Breast epithelium (tissue), 4 donors: ENCODE data around the gene PTPRU. TPM values are rescaled to one million over a fixed set of nuclear protein-coding genes. Genes with fewer than 3 reads are reported as not detected.

Experiments used
- DNase-seq, 2 donors: peaks; one replicate each; pipeline ENCODE4 v3.0.0-alpha.2; 2019; ENCODE audit warnings: low spot score in 2 of 2
- H3K27ac ChIP-seq, 2 donors: fragments of 200-600 bp; sonication (generic) in 1 of 2; one replicate each; pipeline ENCODE4 v1.5.1; 2016 to 2019; ENCODE audit warnings: mild to moderate bottlenecking in 1 of 2
- H3K27me3 ChIP-seq, 2 donors: fragments of 200-600 bp; sonication (generic) in 1 of 2; one replicate each; pipeline versions ENCODE4 v1.5.1 to v1.6.0; 2017 to 2019; ENCODE audit warnings: control low read depth in 1 of 2, mild to moderate bottlenecking in 1 of 2
- H3K36me3 ChIP-seq: fragments of 200-600 bp; one replicate; pipeline ENCODE4 v1.5.1; 2019
- H3K4me1 ChIP-seq, 2 donors: fragments of 200-600 bp; sonication (generic); one replicate each; pipeline ENCODE4 v1.5.1; 2016 to 2019; ENCODE audit warnings: control low read depth in 1 of 2
- H3K4me3 ChIP-seq, 3 donors: fragments of 200-600 bp; sonication (generic); 1 replicate in 2 of 3; 2 replicates in 1 of 3; pipeline ENCODE4 v1.5.1; 2016 to 2019; ENCODE audit warnings: mild to moderate bottlenecking in 3 of 3, moderate library complexity in 2 of 3
- H3K9me3 ChIP-seq, 2 donors: fragments of 200-600 bp; sonication (generic) in 1 of 2; one replicate each; pipeline ENCODE4 v1.5.1; 2016 to 2019; ENCODE audit warnings: control low read depth in 1 of 2
- CTCF ChIP-seq, 3 donors: fragments of 450-650 bp; IDR thresholded peaks; one replicate each; pipeline ENCODE4 v1.5.1; 2016 to 2017; ENCODE audit warnings: antibody characterized with exemption in 3 of 3, mild to moderate bottlenecking in 3 of 3, moderate library complexity in 3 of 3
- POLR2A ChIP-seq: fragments of 450-650 bp; IDR thresholded peaks from one replicate; pipeline ENCODE4 v1.6.1; 2016; ENCODE audit warnings: antibody characterized with exemption, mild to moderate bottlenecking, moderate library complexity
- POLR2AphosphoS5 ChIP-seq, 3 donors: sonication (generic); formaldehyde crosslinking; IDR thresholded peaks; one replicate each; pipeline ENCODE4 v1.6.1; 2017; ENCODE audit warnings: antibody characterized with exemption in 3 of 3
- intact Hi-C: fragments of 100-400 bp; cut with DNase I; formaldehyde crosslinking; loops from one replicate; pipeline ENCODE4 v1.15.1; 2023; ENCODE audit warnings: low total_unique reads
- total RNA-seq, 3 donors: library from RNA; depleted of rRNA; stranded (reverse); fragments of >200 nt; gene quantifications; one replicate each; pipeline ENCODE4 v1.1.0, GENCODE V29; 2016

PTPRU gene
- total RNA-seq, 3 donors from 2014 or later, result 16.0 to 33.1 (median 32.5) TPM

GRCh38 chr1:29358183-29358582, 121.9 kb downstream of the PTPRU start:
- H3K4me3 ChIP-seq, result no peak overlapping the region
- H3K27me3 ChIP-seq, result no peaks in the 10 kb centered on the region
- TF ChIP-seq POLR2A (no peak), CTCF (IDR thresholded peaks at IDR 0.05) (no peak), POLR2AphosphoS5 (IDR thresholded peaks at IDR 0.05) (no peak)
- no peak overlapping the region for H3K27ac ChIP-seq
- no peaks in the 10 kb centered on the region for H3K9me3 ChIP-seq
- H3K36me3 ChIP-seq, result no peaks in the 10 kb centered on the region
- no peak for DNase-seq
- no peaks in the 10 kb centered on the region for H3K4me1 ChIP-seq
- intact Hi-C loops, result no loop called here

- H3K4me1 ChIP-seq, result no peaks in the 10 kb centered on the region
- no peaks in the 10 kb centered on the region for H3K27me3 ChIP-seq
- H3K36me3 ChIP-seq, result no peaks in the 10 kb centered on the region
- no peak overlapping the region for H3K4me3 ChIP-seq
- no peak overlapping the region for H3K27ac ChIP-seq
- TF ChIP-seq CTCF (IDR thresholded peaks at IDR 0.05), result no peak
- no peak for TF ChIP-seq POLR2AphosphoS5 (IDR thresholded peaks at IDR 0.05)
- TF ChIP-seq POLR2A, result no peak
- intact Hi-C loops, result no loop called here
- DNase-seq, result no peak
- H3K9me3 ChIP-seq, result no peaks in the 10 kb centered on the region
Measured at GRCh38 chr1:29360768-29361167, 124.4 kb downstream of the PTPRU start.

- Histone ChIP-seq H3K27me3 (no peaks in the 10 kb centered on the region), H3K4me3 (no peak overlapping the region), H3K4me1 (no peaks in the 10 kb centered on the region), H3K9me3 (no peaks in the 10 kb centered on the region), H3K27ac (no peak overlapping the region), H3K36me3 (no peaks in the 10 kb centered on the region)
- TF ChIP-seq POLR2A (no peak), CTCF (IDR thresholded peaks at IDR 0.05) (no peak), POLR2AphosphoS5 (IDR thresholded peaks at IDR 0.05) (no peak)
- DNase-seq, result no peak
- intact Hi-C loops, result no loop called here
Measured at GRCh38 chr1:29361686-29362085, 125.4 kb downstream of the PTPRU start.

DNA sequence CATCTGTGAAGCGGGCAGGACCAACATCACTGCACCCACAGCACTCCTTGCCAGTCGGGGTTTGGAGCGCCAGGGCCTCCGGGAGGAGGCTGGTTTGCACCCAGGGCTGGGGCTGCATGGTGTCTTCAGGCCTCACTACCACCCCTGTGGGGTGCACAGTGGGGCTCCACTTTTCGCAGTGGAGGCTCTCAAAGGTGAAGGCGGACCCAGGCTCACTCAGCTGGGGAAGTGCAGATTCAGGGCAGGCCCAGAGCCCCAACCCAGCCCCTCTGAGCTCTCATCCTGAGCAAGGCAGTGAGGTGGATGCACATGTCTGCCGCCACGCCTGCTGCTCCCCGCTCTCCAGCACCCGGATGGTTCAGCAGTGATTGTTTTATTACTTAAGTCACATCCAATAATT, 125.8 kb downstream of the PTPRU start:
- TF ChIP-seq POLR2A, result no peak
- TF ChIP-seq POLR2AphosphoS5 (IDR thresholded peaks at IDR 0.05), result no peak
- no peak for TF ChIP-seq CTCF (IDR thresholded peaks at IDR 0.05)
- Histone ChIP-seq H3K27ac (no peak overlapping the region), H3K9me3 (no peaks in the 10 kb centered on the region), H3K36me3 (no peaks in the 10 kb centered on the region), H3K27me3 (no peaks in the 10 kb centered on the region), H3K4me1 (no peaks in the 10 kb centered on the region), H3K4me3 (no peak overlapping the region)
- intact Hi-C loops, result no loop called here
- DNase-seq, result no peak

DNA sequence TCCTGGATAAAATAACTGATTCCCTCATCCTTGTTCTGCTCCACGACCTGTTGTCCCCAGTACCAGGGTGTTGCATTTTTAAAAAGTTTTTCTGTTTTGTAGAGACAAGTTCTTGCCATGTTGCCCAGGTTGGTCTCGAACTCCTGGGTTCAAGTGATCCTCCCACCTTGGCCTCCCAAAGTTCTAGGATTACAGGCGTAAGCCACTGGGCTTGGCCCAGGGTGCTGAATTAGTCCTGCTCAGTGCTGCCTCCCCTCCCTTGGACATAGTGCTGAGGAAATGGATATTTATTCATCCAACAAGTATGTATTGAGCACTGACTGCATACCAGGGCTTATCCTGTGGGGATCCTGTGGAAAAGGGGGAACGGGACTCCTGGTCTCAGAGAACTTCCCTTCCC, 126.4 kb downstream of the PTPRU start:
- no peak for DNase-seq
- Histone ChIP-seq H3K9me3 (peaks cover 0 to under 1% of the 10 kb centered on the region in 2 donors), H3K4me3 (no peak overlapping the region), H3K27me3 (no peaks in the 10 kb centered on the region), H3K4me1 (no peaks in the 10 kb centered on the region), H3K36me3 (no peaks in the 10 kb centered on the region), H3K27ac (no peak overlapping the region)
- intact Hi-C loops, result no loop called here
- no peak for TF ChIP-seq POLR2A

DNA sequence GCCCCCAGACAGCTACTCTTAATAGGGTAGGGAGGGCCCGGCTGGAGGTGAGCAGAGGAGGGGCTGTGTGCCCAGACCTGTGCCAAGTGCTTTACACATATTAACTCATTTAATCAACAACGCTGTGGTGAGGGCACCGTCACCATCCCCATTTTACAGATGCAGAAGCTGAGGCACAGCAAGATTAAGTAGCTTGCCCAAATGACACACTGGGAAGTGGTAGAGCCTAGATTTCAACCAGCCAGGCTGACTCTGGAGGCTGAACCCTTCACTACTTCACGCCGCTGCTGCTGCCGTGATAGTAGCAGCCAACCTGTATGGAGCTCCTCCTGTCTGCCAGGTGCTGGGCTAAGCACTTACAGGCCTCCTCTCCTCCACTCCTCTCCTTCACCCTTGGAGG, 127.2 kb downstream of the PTPRU start:
- TF ChIP-seq POLR2A, result no peak
- H3K27ac ChIP-seq, result no peak overlapping the region
- H3K36me3 ChIP-seq, result no peaks in the 10 kb centered on the region
- no peak overlapping the region for H3K4me3 ChIP-seq
- no peaks in the 10 kb centered on the region for H3K4me1 ChIP-seq
- no peak for DNase-seq
- intact Hi-C loops, result no loop called here
- no peaks in the 10 kb centered on the region for H3K27me3 ChIP-seq
- H3K9me3 ChIP-seq, result peaks cover 0 to 6% of the 10 kb centered on the region in 2 donors
